Mammary epithelial cell (primary cell): ENCODE data around the gene FAU.

ENCODE experiments used
- EZH2 ChIP-seq: IDR thresholded peaks from 2 replicates; pipeline ENCODE4 v1.6.1; 2012; ENCODE audit warnings: low read length, inconsistent platforms, borderline replicate concordance
- TF ChIP-seq, protein P1 (sequence below), 2 donors: IDR thresholded peaks in 1 of 2; conservative IDR thresholded peaks in 1 of 2; 2 replicates each; pipeline ENCODE4 v1.5.1; 2011 to 2012; ENCODE audit warnings: inconsistent platforms in 2 of 2, low read length in 2 of 2, mild to moderate bottlenecking in 2 of 2, control low read depth in 1 of 2, low read depth in 1 of 2; ENCODE audit not compliant: insufficient read depth in 1 of 2; ENCODE audit errors: extremely low read depth in 1 of 2

DNA sequence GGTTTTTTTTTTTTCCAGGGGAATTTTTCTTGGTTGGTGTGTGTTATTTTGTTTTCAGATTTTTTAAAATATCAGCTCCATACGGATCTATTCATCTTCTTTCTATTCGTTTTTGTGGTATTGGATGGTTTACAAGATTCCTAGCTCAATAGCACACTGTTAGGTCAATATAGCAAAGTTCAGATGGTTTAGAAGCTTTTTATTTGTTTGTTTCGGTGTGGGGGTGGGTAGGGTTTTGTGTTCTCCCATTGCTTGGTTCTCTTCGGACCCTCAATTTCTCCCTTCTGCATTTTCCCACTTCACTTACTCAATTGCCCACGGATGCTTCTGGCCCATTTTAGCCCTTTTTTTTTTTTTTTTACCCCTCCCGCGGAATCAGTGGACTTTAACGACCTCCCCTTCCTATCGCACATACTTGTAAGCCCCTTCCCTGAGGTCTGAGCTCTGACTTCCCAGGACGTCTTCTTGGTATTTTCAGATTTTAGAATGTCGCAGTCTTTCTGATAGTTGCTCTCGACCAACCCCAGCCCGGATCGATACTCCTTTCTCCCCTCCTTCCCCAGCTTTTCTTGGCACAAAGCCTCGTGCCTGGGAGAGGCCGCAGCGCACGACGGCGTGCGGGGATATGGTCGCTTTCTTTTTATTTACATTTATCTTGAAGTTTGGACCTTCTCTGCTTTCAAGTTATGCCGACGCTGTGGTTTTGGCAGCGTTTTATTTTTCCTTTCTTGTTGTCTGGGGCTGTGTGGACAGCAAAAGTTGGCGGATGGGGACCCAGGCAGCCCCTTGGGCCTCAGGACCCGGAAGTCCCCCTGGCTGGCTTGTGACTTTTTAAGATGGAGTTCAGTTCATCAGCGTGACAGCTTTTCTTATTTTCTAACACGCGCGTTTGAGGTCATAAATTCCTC, 43.7 kb upstream of the FAU start:
- TF ChIP-seq, protein P1, sequence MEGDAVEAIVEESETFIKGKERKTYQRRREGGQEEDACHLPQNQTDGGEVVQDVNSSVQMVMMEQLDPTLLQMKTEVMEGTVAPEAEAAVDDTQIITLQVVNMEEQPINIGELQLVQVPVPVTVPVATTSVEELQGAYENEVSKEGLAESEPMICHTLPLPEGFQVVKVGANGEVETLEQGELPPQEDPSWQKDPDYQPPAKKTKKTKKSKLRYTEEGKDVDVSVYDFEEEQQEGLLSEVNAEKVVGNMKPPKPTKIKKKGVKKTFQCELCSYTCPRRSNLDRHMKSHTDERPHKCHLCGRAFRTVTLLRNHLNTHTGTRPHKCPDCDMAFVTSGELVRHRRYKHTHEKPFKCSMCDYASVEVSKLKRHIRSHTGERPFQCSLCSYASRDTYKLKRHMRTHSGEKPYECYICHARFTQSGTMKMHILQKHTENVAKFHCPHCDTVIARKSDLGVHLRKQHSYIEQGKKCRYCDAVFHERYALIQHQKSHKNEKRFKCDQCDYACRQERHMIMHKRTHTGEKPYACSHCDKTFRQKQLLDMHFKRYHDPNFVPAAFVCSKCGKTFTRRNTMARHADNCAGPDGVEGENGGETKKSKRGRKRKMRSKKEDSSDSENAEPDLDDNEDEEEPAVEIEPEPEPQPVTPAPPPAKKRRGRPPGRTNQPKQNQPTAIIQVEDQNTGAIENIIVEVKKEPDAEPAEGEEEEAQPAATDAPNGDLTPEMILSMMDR (conservative IDR thresholded peaks at IDR 0.05 in 1 of 2, IDR thresholded peaks at IDR 0.05 in 1 of 2; ENCODE audit: extremely low read depth in 1 of 2, insufficient read depth in 1 of 2, low read depth in 1 of 2, low read length in 2 of 2): no peak
- TF ChIP-seq EZH2: no peak
